ENCODE data around the gene SCARF2.

The SCARF2 gene

DNA sequence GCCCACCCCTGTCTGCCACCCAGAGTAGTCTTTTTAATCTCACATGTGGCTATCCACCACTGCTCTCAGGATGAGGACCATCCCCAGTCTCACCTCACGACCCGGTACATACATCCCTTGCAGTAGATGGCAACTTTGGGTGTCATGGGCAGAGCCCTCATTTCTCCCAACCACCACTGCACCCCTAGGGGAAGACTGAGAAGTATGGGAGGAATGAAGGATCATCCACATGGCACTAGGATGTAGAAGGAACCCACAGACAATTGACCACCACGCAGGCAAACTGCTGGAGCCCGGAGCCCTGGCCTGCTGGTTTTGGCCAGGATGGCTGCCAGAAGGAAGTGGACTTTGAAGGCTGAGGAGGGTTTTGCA lies 1.9 kb upstream of the SCARF2 start:
- H3K9ac ChIP-seq (ENCODE audit: low read depth, low read length), result no peak overlapping the region
- no peak overlapping the region for H2AFZ ChIP-seq (ENCODE audit: low read depth, low read length)
- H3K27me3 ChIP-seq (ENCODE audit: insufficient read depth, low read length, poor library complexity), result no peaks in the 10 kb centered on the region
- H3K4me1 ChIP-seq (ENCODE audit: insufficient read depth, low read length), result no peaks in the 10 kb centered on the region
- no peaks in the 10 kb centered on the region for H3K9me3 ChIP-seq (ENCODE audit: insufficient read depth, low read length, severe bottlenecking)
- no peak overlapping the region for H3K27ac ChIP-seq (ENCODE audit: low read length)
- H3K36me3 ChIP-seq (ENCODE audit: insufficient read depth, low read length), result peaks cover 18% of the 10 kb centered on the region
- no peak for DNase-seq
- TF ChIP-seq, protein P1, sequence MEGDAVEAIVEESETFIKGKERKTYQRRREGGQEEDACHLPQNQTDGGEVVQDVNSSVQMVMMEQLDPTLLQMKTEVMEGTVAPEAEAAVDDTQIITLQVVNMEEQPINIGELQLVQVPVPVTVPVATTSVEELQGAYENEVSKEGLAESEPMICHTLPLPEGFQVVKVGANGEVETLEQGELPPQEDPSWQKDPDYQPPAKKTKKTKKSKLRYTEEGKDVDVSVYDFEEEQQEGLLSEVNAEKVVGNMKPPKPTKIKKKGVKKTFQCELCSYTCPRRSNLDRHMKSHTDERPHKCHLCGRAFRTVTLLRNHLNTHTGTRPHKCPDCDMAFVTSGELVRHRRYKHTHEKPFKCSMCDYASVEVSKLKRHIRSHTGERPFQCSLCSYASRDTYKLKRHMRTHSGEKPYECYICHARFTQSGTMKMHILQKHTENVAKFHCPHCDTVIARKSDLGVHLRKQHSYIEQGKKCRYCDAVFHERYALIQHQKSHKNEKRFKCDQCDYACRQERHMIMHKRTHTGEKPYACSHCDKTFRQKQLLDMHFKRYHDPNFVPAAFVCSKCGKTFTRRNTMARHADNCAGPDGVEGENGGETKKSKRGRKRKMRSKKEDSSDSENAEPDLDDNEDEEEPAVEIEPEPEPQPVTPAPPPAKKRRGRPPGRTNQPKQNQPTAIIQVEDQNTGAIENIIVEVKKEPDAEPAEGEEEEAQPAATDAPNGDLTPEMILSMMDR (IDR thresholded peaks at IDR 0.05; ENCODE audit: borderline replicate concordance, extremely low read depth, low read length, poor library complexity, severe bottlenecking), result no peak
- no peak for TF ChIP-seq EZH2 (IDR thresholded peaks at IDR 0.05; ENCODE audit: borderline replicate concordance, low read depth, low read length, severe bottlenecking)
- no peak for ATAC-seq (ENCODE audit: insufficient read depth, low read depth)
- H3K4me2 ChIP-seq (ENCODE audit: insufficient read depth, low read length), result no peak overlapping the region
- no peak overlapping the region for H3K4me3 ChIP-seq (ENCODE audit: low read depth in 1 of 2, low read length in 2 of 2)
- H3K79me2 ChIP-seq (ENCODE audit: insufficient read depth, low read length), result no peaks in the 10 kb centered on the region
- H4K20me1 ChIP-seq (ENCODE audit: insufficient read depth, low read length), result peaks cover 8% of the 10 kb centered on the region; the same call in 1 of the 2 replicates

DNA sequence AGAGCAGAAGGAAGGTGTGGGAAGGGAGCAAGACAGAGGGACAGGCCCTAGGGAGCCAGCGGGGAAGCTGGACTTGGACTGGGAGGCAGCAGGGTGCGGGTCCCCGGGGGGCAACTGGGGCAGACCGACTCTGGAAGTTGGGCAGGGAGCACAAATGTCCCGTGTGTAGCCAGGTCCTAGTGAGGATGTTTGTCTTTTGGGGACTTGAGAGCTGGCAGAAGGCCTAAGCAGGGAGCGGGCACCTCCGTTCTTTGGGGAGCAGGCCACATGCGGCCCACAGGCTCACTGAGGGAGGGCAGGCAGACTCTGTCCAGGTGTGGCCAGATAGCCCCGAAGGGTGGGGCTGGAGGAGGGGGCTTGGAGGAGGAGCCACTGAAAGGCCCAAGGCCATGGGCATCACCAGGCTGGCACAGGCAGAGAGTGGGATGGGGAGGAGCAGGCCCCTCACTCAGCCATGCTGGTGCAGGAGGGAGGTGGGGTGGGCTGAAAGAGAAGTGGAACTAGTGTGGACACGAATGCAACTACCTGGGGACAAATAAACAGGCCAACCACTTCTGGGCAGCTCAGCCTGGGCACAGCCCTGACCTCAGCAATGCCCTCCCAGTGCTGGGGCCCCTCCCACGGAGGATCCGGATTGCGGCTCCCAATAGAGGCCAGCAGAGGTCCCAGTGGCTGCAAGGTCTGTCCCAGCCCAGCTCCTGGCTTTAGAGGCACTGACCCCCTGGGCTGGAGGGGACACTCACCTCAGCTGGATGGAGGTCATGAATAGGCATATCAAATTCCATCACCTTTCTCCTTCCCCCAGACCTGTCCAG lies 1.3 kb upstream of the SCARF2 start:
- H3K27me3 ChIP-seq (ENCODE audit: insufficient read depth, low read length, poor library complexity), result no peaks in the 10 kb centered on the region
- TF ChIP-seq, protein P1 (IDR thresholded peaks at IDR 0.05; ENCODE audit: borderline replicate concordance, extremely low read depth, low read length, poor library complexity, severe bottlenecking), result no peak
- TF ChIP-seq EZH2 (IDR thresholded peaks at IDR 0.05; ENCODE audit: borderline replicate concordance, low read depth, low read length, severe bottlenecking), result no peak
- no peaks in the 10 kb centered on the region for H3K79me2 ChIP-seq (ENCODE audit: insufficient read depth, low read length)
- ATAC-seq (ENCODE audit: insufficient read depth, low read depth) (no peak), DNase-seq (no peak)
- H2AFZ ChIP-seq (ENCODE audit: low read depth, low read length), result no peak overlapping the region
- H3K9ac ChIP-seq (ENCODE audit: low read depth, low read length), result no peak overlapping the region
- H4K20me1 ChIP-seq (ENCODE audit: insufficient read depth, low read length), result peaks cover 8% of the 10 kb centered on the region; the same call in 1 of the 2 replicates
- H3K36me3 ChIP-seq (ENCODE audit: insufficient read depth, low read length), result peaks cover 14% of the 10 kb centered on the region
- no peaks in the 10 kb centered on the region for H3K9me3 ChIP-seq (ENCODE audit: insufficient read depth, low read length, severe bottlenecking)
- no peak overlapping the region for H3K27ac ChIP-seq (ENCODE audit: low read length)
- no peaks in the 10 kb centered on the region for H3K4me1 ChIP-seq (ENCODE audit: insufficient read depth, low read length)
- no peak overlapping the region for H3K4me2 ChIP-seq (ENCODE audit: insufficient read depth, low read length)
- no peak overlapping the region for H3K4me3 ChIP-seq (ENCODE audit: low read depth in 1 of 2, low read length in 2 of 2)

DNA sequence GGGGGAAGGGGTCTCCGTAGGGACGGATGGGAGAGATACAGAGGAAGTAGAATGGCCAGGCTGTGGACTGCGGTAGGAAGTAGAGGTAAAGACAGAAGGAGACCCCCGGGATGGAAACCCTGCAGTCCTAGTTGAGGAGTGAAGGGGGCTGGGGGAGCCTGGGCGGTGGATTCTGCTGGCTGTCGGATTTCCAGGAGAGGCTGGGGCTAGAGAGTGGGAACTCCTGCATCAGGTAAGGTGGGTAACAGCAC lies 727 bp upstream of the SCARF2 start:
- peaks cover 8% of the 10 kb centered on the region; the same call in 1 of the 2 replicates for H4K20me1 ChIP-seq (ENCODE audit: insufficient read depth, low read length)
- ATAC-seq (ENCODE audit: insufficient read depth, low read depth) (no peak), DNase-seq (no peak)
- no peak overlapping the region for H3K27ac ChIP-seq (ENCODE audit: low read length)
- H3K9me3 ChIP-seq (ENCODE audit: insufficient read depth, low read length, severe bottlenecking), result no peaks in the 10 kb centered on the region
- no peak overlapping the region for H3K9ac ChIP-seq (ENCODE audit: low read depth, low read length)
- H3K79me2 ChIP-seq (ENCODE audit: insufficient read depth, low read length), result no peaks in the 10 kb centered on the region
- H2AFZ ChIP-seq (ENCODE audit: low read depth, low read length), result no peak overlapping the region
- no peak overlapping the region for H3K4me3 ChIP-seq (ENCODE audit: low read depth in 1 of 2, low read length in 2 of 2)
- no peak for TF ChIP-seq EZH2 (IDR thresholded peaks at IDR 0.05; ENCODE audit: borderline replicate concordance, low read depth, low read length, severe bottlenecking)
- no peaks in the 10 kb centered on the region for H3K4me1 ChIP-seq (ENCODE audit: insufficient read depth, low read length)
- peaks cover 14% of the 10 kb centered on the region for H3K36me3 ChIP-seq (ENCODE audit: insufficient read depth, low read length)
- H3K4me2 ChIP-seq (ENCODE audit: insufficient read depth, low read length), result no peak overlapping the region
- H3K27me3 ChIP-seq (ENCODE audit: insufficient read depth, low read length, poor library complexity), result no peaks in the 10 kb centered on the region

DNA sequence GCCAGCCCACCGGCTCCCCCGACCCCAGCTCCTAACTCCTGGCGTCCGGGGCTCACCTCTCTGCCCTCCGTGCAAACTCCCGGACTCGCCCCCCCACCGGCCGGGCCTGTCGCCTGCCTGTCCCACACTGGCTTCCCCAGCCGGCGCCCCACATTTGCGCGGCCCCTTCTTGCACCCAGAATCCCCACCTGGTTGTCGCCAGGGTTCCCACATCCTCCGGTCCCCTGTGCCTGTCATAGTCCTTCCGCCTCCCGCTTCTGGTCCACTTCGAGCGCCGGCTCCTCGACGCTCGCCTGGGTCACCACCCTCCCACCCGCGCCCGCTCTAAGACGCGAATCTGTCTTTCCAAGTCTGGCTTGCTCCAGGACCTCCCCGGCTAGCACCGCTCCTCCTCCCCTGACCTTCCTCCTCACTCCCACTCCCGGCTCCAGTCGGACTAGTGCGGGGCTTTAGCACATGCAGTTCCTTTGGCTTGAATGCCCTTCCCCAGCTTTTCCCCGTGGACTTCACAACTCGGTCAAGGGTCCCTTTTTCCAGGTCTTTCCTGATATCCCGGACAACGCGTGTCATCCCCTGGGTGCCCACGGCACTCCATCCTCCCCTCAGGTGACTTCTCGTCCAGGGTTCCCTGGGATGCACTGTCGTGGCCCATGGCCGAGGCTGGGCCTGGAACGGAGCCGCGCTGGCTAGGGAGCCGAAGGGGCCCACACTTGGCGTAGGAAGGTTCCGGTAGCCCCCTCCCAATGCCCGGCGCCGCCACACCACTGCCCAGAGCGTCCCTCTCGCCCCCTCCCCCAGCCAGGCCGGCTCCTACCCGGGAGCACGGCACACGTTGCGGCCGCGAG lies 635 bp downstream of the SCARF2 start:
- H3K4me3 ChIP-seq (ENCODE audit: low read depth in 1 of 2, low read length in 2 of 2), result no peak overlapping the region
- H3K4me1 ChIP-seq (ENCODE audit: insufficient read depth, low read length), result no peaks in the 10 kb centered on the region
- H2AFZ ChIP-seq (ENCODE audit: low read depth, low read length), result no peak overlapping the region
- no peak overlapping the region for H3K9ac ChIP-seq (ENCODE audit: low read depth, low read length)
- no peaks in the 10 kb centered on the region for H3K9me3 ChIP-seq (ENCODE audit: insufficient read depth, low read length, severe bottlenecking)
- TF ChIP-seq EZH2 (IDR thresholded peaks at IDR 0.05; ENCODE audit: borderline replicate concordance, low read depth, low read length, severe bottlenecking), result no peak
- TF ChIP-seq, protein P1 (IDR thresholded peaks at IDR 0.05; ENCODE audit: borderline replicate concordance, extremely low read depth, low read length, poor library complexity, severe bottlenecking), result no peak
- no peak overlapping the region for H3K27ac ChIP-seq (ENCODE audit: low read length)
- DNase-seq (no peak), ATAC-seq (ENCODE audit: insufficient read depth, low read depth) (no peak)
- peaks cover 6% of the 10 kb centered on the region for H3K36me3 ChIP-seq (ENCODE audit: insufficient read depth, low read length)
- no peaks in the 10 kb centered on the region for H3K79me2 ChIP-seq (ENCODE audit: insufficient read depth, low read length)
- H3K4me2 ChIP-seq (ENCODE audit: insufficient read depth, low read length), result no peak overlapping the region
- no peaks in the 10 kb centered on the region for H3K27me3 ChIP-seq (ENCODE audit: insufficient read depth, low read length, poor library complexity)
- peaks cover 8% of the 10 kb centered on the region; the same call in 1 of the 2 replicates for H4K20me1 ChIP-seq (ENCODE audit: insufficient read depth, low read length)
